ENCODE data around the gene NR1H3. TPM values are rescaled to one million over a fixed set of nuclear protein-coding genes. Genes with fewer than 3 reads are reported as not detected.

Gene NR1H3
- total and polyA plus RNA-seq, 2 donors = 26.3 to 100 TPM

- peaks cover 18 to 19% of the 10 kb centered on the region in 2 donors for H3K36me3 ChIP-seq (ENCODE audit: control insufficient read depth in 2 of 2, insufficient read depth in 2 of 2, low read length in 1 of 2)
- peak within 1 kb of the TSS; percentile 91 to 96 for H3K27ac ChIP-seq (ENCODE audit: low read depth in 1 of 2, low read length in 1 of 2)
- peaks cover 14 to 25% of the 10 kb centered on the region in 2 donors for H3K4me1 ChIP-seq (ENCODE audit: control insufficient read depth in 2 of 2, insufficient read depth in 2 of 2, low read length in 2 of 2)
- peaks cover 0 to 2% of the 10 kb centered on the region in 2 donors for H3K9me3 ChIP-seq (ENCODE audit: control insufficient read depth in 2 of 2, insufficient read depth in 1 of 2, low read length in 1 of 2)
- DNase-seq (ENCODE audit: low read depth in 6 of 9, low spot score in 9 of 9) = peak; percentile 79 to 94 (median 85)
- WGBS = under 1% methylated on average over 45 of the region's 45 CpGs
- H3K27me3 ChIP-seq (ENCODE audit: control insufficient read depth in 2 of 2, insufficient read depth in 1 of 2, low read length in 1 of 2) = no peaks in the 10 kb centered on the region
- peak within 1 kb of the TSS; percentile 74 to 97 for H3K4me3 ChIP-seq (ENCODE audit: low read length in 2 of 2)
These were observed 9.0 kb upstream of the NR1H3 start, which contains the start of gene ACP2 for GRCh38 chr11:47248664-47249377. Gene ACP2 (minus strand): TSS chr11:47248814. CDS start chr11:47248789, 25 bp downstream.

GRCh38 chr11:47249378-47249715, 8.4 kb upstream of the NR1H3 start:
- H3K4me1 ChIP-seq (ENCODE audit: control insufficient read depth in 2 of 2, insufficient read depth in 2 of 2, low read length in 2 of 2) = peaks cover 14 to 30% of the 10 kb centered on the region in 2 donors
- 84% methylated on average over 3 of the region's 3 CpGs for WGBS
- H3K27me3 ChIP-seq (ENCODE audit: control insufficient read depth in 2 of 2, insufficient read depth in 1 of 2, low read length in 1 of 2) = no peaks in the 10 kb centered on the region
- peak overlapping the region; percentile 74 to 97 for H3K4me3 ChIP-seq (ENCODE audit: low read length in 2 of 2)
- no peak for DNase-seq (ENCODE audit: low read depth in 6 of 9, low spot score in 9 of 9)
- peak overlapping the region in 1 of 2 donors; percentile 25 for H3K27ac ChIP-seq (ENCODE audit: low read depth in 1 of 2, low read length in 1 of 2)
- peaks cover 0 to 2% of the 10 kb centered on the region in 2 donors for H3K9me3 ChIP-seq (ENCODE audit: control insufficient read depth in 2 of 2, insufficient read depth in 1 of 2, low read length in 1 of 2)
- peaks cover 17% of the 10 kb centered on the region in 2 donors for H3K36me3 ChIP-seq (ENCODE audit: control insufficient read depth in 2 of 2, insufficient read depth in 2 of 2, low read length in 1 of 2)

- peaks cover 14 to 34% of the 10 kb centered on the region in 2 donors for H3K4me1 ChIP-seq (ENCODE audit: control insufficient read depth in 2 of 2, insufficient read depth in 2 of 2, low read length in 2 of 2)
- DNase-seq (ENCODE audit: low read depth in 6 of 9, low spot score in 9 of 9) = no peak
- 94% methylated on average over 3 of the region's 3 CpGs for WGBS
These were observed 6.0 kb upstream of the NR1H3 start for GRCh38 chr11:47251751-47252150.

GRCh38 chr11:47253660-47254059, 4.1 kb upstream of the NR1H3 start:
- no peak overlapping the region for H3K4me3 ChIP-seq (ENCODE audit: low read length in 2 of 2)
- peaks cover 0 to 2% of the 10 kb centered on the region in 2 donors for H3K9me3 ChIP-seq (ENCODE audit: control insufficient read depth in 2 of 2, insufficient read depth in 1 of 2, low read length in 1 of 2)
- no peaks in the 10 kb centered on the region for H3K27me3 ChIP-seq (ENCODE audit: control insufficient read depth in 2 of 2, insufficient read depth in 1 of 2, low read length in 1 of 2)
- peak overlapping the region in 1 of 2 donors; percentile 36 for H3K27ac ChIP-seq (ENCODE audit: low read depth in 1 of 2, low read length in 1 of 2)
- peaks cover 5 to 20% of the 10 kb centered on the region in 2 donors for H3K4me1 ChIP-seq (ENCODE audit: control insufficient read depth in 2 of 2, insufficient read depth in 2 of 2, low read length in 2 of 2)
- 94% methylated on average over 2 of the region's 2 CpGs for whole genome bisulfite sequencing
- DNase-seq (ENCODE audit: low read depth in 6 of 9, low spot score in 9 of 9) = no peak
- peaks cover 0 to 3% of the 10 kb centered on the region in 2 donors for H3K36me3 ChIP-seq (ENCODE audit: control insufficient read depth in 2 of 2, insufficient read depth in 2 of 2, low read length in 1 of 2)

More at GRCh38 chr11:47251751-47252150, 6.0 kb upstream of the NR1H3 start:
- H3K27me3 ChIP-seq (ENCODE audit: control insufficient read depth in 2 of 2, insufficient read depth in 1 of 2, low read length in 1 of 2) = no peaks in the 10 kb centered on the region
- no peak overlapping the region for H3K4me3 ChIP-seq (ENCODE audit: low read length in 2 of 2)
- no peak overlapping the region for H3K27ac ChIP-seq (ENCODE audit: low read depth in 1 of 2, low read length in 1 of 2)
- peaks cover 0 to 2% of the 10 kb centered on the region in 2 donors for H3K9me3 ChIP-seq (ENCODE audit: control insufficient read depth in 2 of 2, insufficient read depth in 1 of 2, low read length in 1 of 2)
- peaks cover 0 to 3% of the 10 kb centered on the region in 2 donors for H3K36me3 ChIP-seq (ENCODE audit: control insufficient read depth in 2 of 2, insufficient read depth in 2 of 2, low read length in 1 of 2)

GRCh38 chr11:47254386-47254785, 3.4 kb upstream of the NR1H3 start:
- no peak for DNase-seq (ENCODE audit: low read depth in 6 of 9, low spot score in 9 of 9)
- H3K27ac ChIP-seq (ENCODE audit: low read depth in 1 of 2, low read length in 1 of 2) = peak overlapping the region; percentile 3 to 74
- no peaks in the 10 kb centered on the region for H3K9me3 ChIP-seq (ENCODE audit: control insufficient read depth in 2 of 2, insufficient read depth in 1 of 2, low read length in 1 of 2)
- H3K27me3 ChIP-seq (ENCODE audit: control insufficient read depth in 2 of 2, insufficient read depth in 1 of 2, low read length in 1 of 2) = no peaks in the 10 kb centered on the region
- WGBS = 89% methylated on average over 3 of the region's 3 CpGs
- H3K4me1 ChIP-seq (ENCODE audit: control insufficient read depth in 2 of 2, insufficient read depth in 2 of 2, low read length in 2 of 2) = peaks cover 3 to 21% of the 10 kb centered on the region in 2 donors
- H3K4me3 ChIP-seq (ENCODE audit: low read length in 2 of 2) = no peak overlapping the region
- peaks cover 0 to 3% of the 10 kb centered on the region in 2 donors for H3K36me3 ChIP-seq (ENCODE audit: control insufficient read depth in 2 of 2, insufficient read depth in 2 of 2, low read length in 1 of 2)

DNA sequence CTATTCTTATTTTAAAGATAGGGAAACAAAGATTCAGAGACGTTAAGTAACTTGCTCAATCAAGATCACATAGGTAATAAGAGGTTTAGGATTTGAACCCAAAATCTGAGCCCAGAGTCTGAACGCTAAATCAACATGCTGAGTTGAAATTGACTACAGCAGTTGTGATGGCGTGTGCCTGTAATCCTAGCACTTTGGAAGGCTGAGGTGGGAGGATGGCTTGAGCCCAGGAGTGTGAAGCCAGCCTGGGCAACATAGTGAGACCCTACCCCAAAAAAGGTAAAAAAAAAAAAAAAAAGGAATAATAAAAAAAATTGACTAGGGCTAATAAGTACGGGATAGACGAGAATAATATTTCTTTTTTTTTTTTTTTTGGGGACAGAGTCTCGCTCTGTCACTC, 1.4 kb upstream of the NR1H3 start:
- Histone ChIP-seq H3K4me3 (ENCODE audit: low read length in 2 of 2) (no peak overlapping the region), H3K27ac (ENCODE audit: low read depth in 1 of 2, low read length in 1 of 2) (no peak overlapping the region), H3K4me1 (ENCODE audit: control insufficient read depth in 2 of 2, insufficient read depth in 2 of 2, low read length in 2 of 2) (peaks cover 5 to 22% of the 10 kb centered on the region in 2 donors)

DNA sequence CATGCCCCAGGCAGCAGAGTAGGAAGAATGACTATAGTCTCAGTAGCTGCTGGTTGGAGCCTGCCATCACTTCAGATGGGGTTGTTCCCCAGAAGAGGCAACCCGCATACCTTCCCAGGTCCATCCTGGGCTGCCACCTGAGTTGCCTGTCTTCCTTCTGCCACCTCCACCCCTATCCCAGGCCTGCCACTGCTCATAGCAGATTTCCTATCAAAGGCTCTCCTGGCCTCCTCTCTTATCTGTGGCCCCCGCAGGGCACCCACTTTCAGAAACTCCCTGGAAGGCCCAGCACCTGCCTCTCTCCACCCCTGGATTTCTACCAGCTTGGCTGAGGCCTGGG, 649 bp upstream of the NR1H3 start:
- DNase-seq (ENCODE audit: low read depth in 6 of 9, low spot score in 9 of 9) = no peak
- H3K27me3 ChIP-seq (ENCODE audit: control insufficient read depth in 2 of 2, insufficient read depth in 1 of 2, low read length in 1 of 2) = no peaks in the 10 kb centered on the region
- H3K27ac ChIP-seq (ENCODE audit: low read depth in 1 of 2, low read length in 1 of 2) = peak overlapping the region; percentile 43 to 46
- H3K4me3 ChIP-seq (ENCODE audit: low read length in 2 of 2) = no peak overlapping the region
- 87% methylated on average over 2 of the region's 2 CpGs for WGBS
- H3K4me1 ChIP-seq (ENCODE audit: control insufficient read depth in 2 of 2, insufficient read depth in 2 of 2, low read length in 2 of 2) = peaks cover 5 to 22% of the 10 kb centered on the region in 2 donors
- H3K36me3 ChIP-seq (ENCODE audit: control insufficient read depth in 2 of 2, insufficient read depth in 2 of 2, low read length in 1 of 2) = peaks cover 0 to 5% of the 10 kb centered on the region in 2 donors
- no peaks in the 10 kb centered on the region for H3K9me3 ChIP-seq (ENCODE audit: control insufficient read depth in 2 of 2, insufficient read depth in 1 of 2, low read length in 1 of 2)

More for the DNA sequence above, 1.4 kb upstream of the NR1H3 start:
- 98% methylated on average over 6 of the region's 6 CpGs for WGBS
- DNase-seq (ENCODE audit: low read depth in 6 of 9, low spot score in 9 of 9) = no peak
- H3K36me3 ChIP-seq (ENCODE audit: control insufficient read depth in 2 of 2, insufficient read depth in 2 of 2, low read length in 1 of 2) = peaks cover 0 to 5% of the 10 kb centered on the region in 2 donors
- H3K27me3 ChIP-seq (ENCODE audit: control insufficient read depth in 2 of 2, insufficient read depth in 1 of 2, low read length in 1 of 2) = no peaks in the 10 kb centered on the region
- H3K9me3 ChIP-seq (ENCODE audit: control insufficient read depth in 2 of 2, insufficient read depth in 1 of 2, low read length in 1 of 2) = no peaks in the 10 kb centered on the region

GRCh38 chr11:47258317-47258902, 614 bp downstream of the NR1H3 start:
- no peaks in the 10 kb centered on the region for H3K9me3 ChIP-seq (ENCODE audit: control insufficient read depth in 2 of 2, insufficient read depth in 1 of 2, low read length in 1 of 2)
- no peaks in the 10 kb centered on the region for H3K27me3 ChIP-seq (ENCODE audit: control insufficient read depth in 2 of 2, insufficient read depth in 1 of 2, low read length in 1 of 2)
- H3K36me3 ChIP-seq (ENCODE audit: control insufficient read depth in 2 of 2, insufficient read depth in 2 of 2, low read length in 1 of 2) = peaks cover 0 to 5% of the 10 kb centered on the region in 2 donors
- H3K27ac ChIP-seq (ENCODE audit: low read depth in 1 of 2, low read length in 1 of 2) = peak overlapping the region in 1 of 2 donors; percentile 36
- peak overlapping the region in 1 of 2 donors; percentile 10 for H3K4me3 ChIP-seq (ENCODE audit: low read length in 2 of 2)
- H3K4me1 ChIP-seq (ENCODE audit: control insufficient read depth in 2 of 2, insufficient read depth in 2 of 2, low read length in 2 of 2) = peaks cover 5 to 22% of the 10 kb centered on the region in 2 donors
- WGBS = 87% methylated on average over 11 of the region's 11 CpGs
- no peak for DNase-seq (ENCODE audit: low read depth in 6 of 9, low spot score in 9 of 9)

All from thymus (tissue), 11 donors.